HepG2 (cell line): ENCODE data around the gene CDCP1. TPM values are rescaled to one million over a fixed set of nuclear protein-coding genes. Genes with fewer than 3 reads are reported as not detected.

Experiments
- ATAC-seq: fragments of 200-7000 bp; cut with Tn5 transposase; 3 replicates; pipeline ENCODE4 v1.9.1; 2020; ENCODE audit warnings: mild to moderate bottlenecking, moderate library complexity
- BruUV-seq: library from RNA; stranded (reverse); fragments of 400-500 nt; replicated peaks from 2 replicates; lab custom pipeline; 2021; lab: Mats Ljungman, UMichigan
- CTCF ChIA-PET: fragments of 300-600 bp; formaldehyde crosslinking; extraction: SDS; loops from one replicate; lab custom pipeline; 2021; ENCODE audit warnings: low total read pairs, inconsistent platforms, low intra/inter-chr PET ratio; lab: Yijun Ruan, JAX
- POLR2A ChIA-PET: fragments of 350-600 bp; sonication (Branson Sonifier 250); formaldehyde crosslinking; loops from one replicate; lab custom pipeline; 2020; ENCODE audit warnings: antibody characterized with exemption, inconsistent platforms; lab: Yijun Ruan, JAX
- DNase-seq: peaks from one replicate; pipeline ENCODE4 v3.0.0-alpha.2; 2015; ENCODE audit warnings: low spot score
- FAIRE-seq: peaks from 3 replicates; lab custom pipeline; 2011; peaks lifted over from hg19 to GRCh38; lab: Jason Lieb, UNC
- H2AFZ ChIP-seq: one replicate; pipeline ENCODE4 v1.6.1; 2011; ENCODE audit warnings: low read length, inconsistent platforms
- H3K27ac ChIP-seq: fragments of 300-600 bp; 3 replicates; pipeline ENCODE4 v1.8.0; 2011; ENCODE audit warnings: mixed run types, mild to moderate bottlenecking, mixed read lengths, low read length, inconsistent platforms; ENCODE audit not compliant: insufficient read depth; ENCODE audit errors: extremely low read length
- H3K27me3 ChIP-seq, 2 experiments: fragments of 200-600 bp in 1 of 2; 2 replicates in 1 of 2; 3 replicates in 1 of 2; pipeline versions ENCODE4 v1.6.0 to v1.8.0; 2011; ENCODE audit warnings: low read length in 2 of 2, mild to moderate bottlenecking in 2 of 2, moderate library complexity in 2 of 2, inconsistent platforms in 1 of 2; ENCODE audit not compliant: insufficient read depth in 2 of 2, control insufficient read depth in 1 of 2
- H3K36me3 ChIP-seq, 2 experiments: fragments of 200-600 bp in 1 of 2; replicated peaks in 1 of 2; 2 replicates in 1 of 2; 3 replicates in 1 of 2; pipeline versions ENCODE4 v1.5.1 to v1.8.0; 2011; ENCODE audit warnings: low read length in 2 of 2, inconsistent platforms in 1 of 2; ENCODE audit not compliant: insufficient read depth in 2 of 2, control insufficient read depth in 1 of 2
- H3K4me1 ChIP-seq: 2 replicates; pipeline ENCODE4 v1.5.1; 2012; ENCODE audit warnings: low read length, inconsistent platforms; ENCODE audit not compliant: insufficient read depth
- H3K4me2 ChIP-seq: 2 replicates; pipeline ENCODE4 v1.6.0; 2011; ENCODE audit warnings: low read depth, low read length, inconsistent platforms
- H3K4me3 ChIP-seq, 3 experiments: fragments of 200-600 bp in 1 of 3; sonication (generic), shearing (Covaris generic) in 1 of 3; replicated peaks in 1 of 3; 2 replicates each; pipeline ENCODE4 v1.5.1; 2011 to 2016; ENCODE audit warnings: low read length in 3 of 3, inconsistent platforms in 2 of 3, low read depth in 2 of 3, mild to moderate bottlenecking in 2 of 3, control low read depth in 1 of 3, mixed read lengths in 1 of 3; ENCODE audit not compliant: insufficient read depth in 1 of 3
- H3K79me2 ChIP-seq: one replicate; pipeline ENCODE4 v1.6.1; 2011; ENCODE audit warnings: low read length, inconsistent platforms; ENCODE audit not compliant: insufficient read depth
- H3K9ac ChIP-seq: 2 replicates; pipeline ENCODE4 v1.6.0; 2011; ENCODE audit warnings: mild to moderate bottlenecking, low read depth, low read length, inconsistent platforms; ENCODE audit not compliant: insufficient read depth
- H3K9me3 ChIP-seq: 2 replicates; pipeline ENCODE4 v1.5.1; 2012; ENCODE audit warnings: mild to moderate bottlenecking, low read length
- H4K20me1 ChIP-seq: 2 replicates; pipeline ENCODE4 v1.6.0; 2011; ENCODE audit warnings: inconsistent platforms, mild to moderate bottlenecking, low read length, moderate library complexity; ENCODE audit not compliant: insufficient read depth
- CENPT ChIP-seq: sonication (generic); formaldehyde crosslinking; IDR thresholded peaks from 2 replicates; pipeline ENCODE4 v1.8.0; 2022; ENCODE audit warnings: low read depth, mild to moderate bottlenecking, moderate library complexity, missing genetic modification reagents
- ETS1 ChIP-seq: sonication (generic); formaldehyde crosslinking; IDR thresholded peaks from 2 replicates; pipeline ENCODE4 v1.4.0; 2020; ENCODE audit warnings: missing genetic modification reagents
- KDM5B ChIP-seq: sonication (generic); formaldehyde crosslinking; IDR thresholded peaks from 2 replicates; pipeline ENCODE4 v1.4.0; 2020; ENCODE audit warnings: missing genetic modification reagents, mild to moderate bottlenecking, borderline replicate concordance
- SAP130 ChIP-seq: IDR thresholded peaks from 2 replicates; pipeline ENCODE4 v1.6.1; 2016; ENCODE audit warnings: low read depth
- SNAPC5 ChIP-seq: sonication (generic); formaldehyde crosslinking; IDR thresholded peaks from 2 replicates; pipeline ENCODE4 v1.8.1; 2023; ENCODE audit warnings: mild to moderate bottlenecking, missing genetic modification reagents, borderline replicate concordance
- TEAD2 ChIP-seq: sonication (generic); formaldehyde crosslinking; IDR thresholded peaks from 2 replicates; pipeline ENCODE4 v1.9.0; 2021; ENCODE audit warnings: missing genetic modification reagents
- ZFYVE20 ChIP-seq: sonication (generic); formaldehyde crosslinking; IDR thresholded peaks from 2 replicates; pipeline ENCODE4 v1.8.0; 2023; ENCODE audit warnings: low read depth, mild to moderate bottlenecking, moderate library complexity, missing genetic modification reagents, borderline replicate concordance
- ZMYM3 ChIP-seq: sonication (generic); formaldehyde crosslinking; IDR thresholded peaks from 2 replicates; pipeline ENCODE4 v1.5.1; 2020; ENCODE audit warnings: mild to moderate bottlenecking, missing genetic modification reagents
- ZNF138 ChIP-seq: sonication (generic); formaldehyde crosslinking; IDR thresholded peaks from 2 replicates; pipeline ENCODE4 v1.5.0; 2020; ENCODE audit warnings: mild to moderate bottlenecking, low read depth, missing genetic modification reagents
- ZNF337 ChIP-seq: sonication (generic); formaldehyde crosslinking; IDR thresholded peaks from 2 replicates; pipeline ENCODE4 v1.5.1; 2020; ENCODE audit warnings: missing genetic modification reagents, low read depth, mild to moderate bottlenecking, borderline replicate concordance
- ZNF773 ChIP-seq: sonication (generic); formaldehyde crosslinking; IDR thresholded peaks from 2 replicates; pipeline ENCODE4 v1.4.0; 2020; ENCODE audit warnings: missing genetic modification reagents, borderline replicate concordance
- ZNF883 ChIP-seq: sonication (generic); formaldehyde crosslinking; IDR thresholded peaks from 2 replicates; pipeline ENCODE4 v1.5.1; 2020; ENCODE audit warnings: mild to moderate bottlenecking, missing genetic modification reagents; ENCODE audit errors: not compliant biosample characterization
- WGBS: methylation state at CpG from one replicate; pipeline ENCODE4 v1.1.6; 2017; ENCODE audit warnings: low lambda C conversion rate; 5-methylcytosine and 5-hydroxymethylcytosine counted together
- in situ Hi-C: cut with HindIII; loops from 2 replicates; pipeline ENCODE4 v1.10.0; 2017; ENCODE audit warnings: low pct_unique_long_range_greater_than_20kb; ENCODE audit not compliant: extremely low pct_ligation_motif_present
- intact Hi-C: fragments of 100-400 bp; cut with micrococcal nuclease; formaldehyde crosslinking; loops from one replicate; pipeline ENCODE4 v1.10.0; 2022; ENCODE audit not compliant: unreplicated experiment
- polyA plus RNA-seq, 8 experiments: library from polyadenylated mRNA; depleted of rRNA in 3 of 8; stranded (reverse) in 7 of 8; unstranded in 1 of 8; fragments of >200 nt; fragmentation: Illumina TruSeq in 4 of 8; extraction: Trizol in 4 of 8; gene quantifications; 2 replicates each; pipeline versions ENCODE4 v1.2.1 to v1.2.3, GENCODE V29; 2011 to 2016; ENCODE audit warnings: low read depth in 4 of 8, missing spikeins in 1 of 8, mixed read lengths in 1 of 8; ENCODE audit not compliant: insufficient read depth in 1 of 8
- total RNA-seq, 5 experiments: library from RNA; depleted of rRNA; stranded (reverse); fragments of >200 nt; fragmentation: Illumina TruSeq; extraction: Trizol; gene quantifications; 2 replicates each; pipeline ENCODE4 v1.2.3, GENCODE V29; 2016; ENCODE audit warnings: low read depth in 1 of 5
- TF ChIP-seq, protein P1 (sequence below): sonication (generic); formaldehyde crosslinking; IDR thresholded peaks from 2 replicates; pipeline ENCODE4 v1.4.0; 2020; ENCODE audit warnings: missing genetic modification reagents
- TF ChIP-seq, protein P2 (sequence below): sonication (generic); formaldehyde crosslinking; IDR thresholded peaks from 2 replicates; pipeline ENCODE4 v1.5.0; 2020; ENCODE audit warnings: mild to moderate bottlenecking, missing genetic modification reagents
- TF ChIP-seq, protein P3 (sequence below): sonication (generic); formaldehyde crosslinking; IDR thresholded peaks from 2 replicates; pipeline ENCODE4 v1.4.0; 2020; ENCODE audit warnings: missing genetic modification reagents, borderline replicate concordance

Gene CDCP1
- total and polyA plus RNA-seq, 2 of the 13 experiments (the other 11 are each of a cell fraction or from before 2014, with no cell fraction given): 0.11 to 0.18 TPM

DNA sequence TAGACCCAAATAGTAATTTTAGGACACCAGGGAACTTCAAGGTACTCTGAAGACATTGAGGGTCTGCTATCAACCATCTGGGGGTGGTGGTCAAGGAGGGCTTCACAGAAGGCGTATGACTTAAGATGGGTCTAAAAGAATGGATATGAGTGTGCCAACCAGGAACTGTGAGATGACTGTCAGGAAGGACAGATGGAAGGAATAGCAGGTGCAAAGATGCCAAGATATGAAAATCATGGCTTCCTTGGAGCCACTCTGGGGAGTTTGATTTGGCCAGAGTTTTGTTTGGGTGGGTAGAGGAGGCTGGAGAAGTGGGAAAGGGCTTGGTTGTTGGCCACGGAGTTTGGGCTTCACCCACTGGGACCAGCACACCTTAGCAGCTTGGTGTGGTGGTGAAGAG lies 21.2 kb downstream of the CDCP1 start:
- H3K4me2 ChIP-seq: no peak overlapping the region

More for the DNA sequence above, 21.2 kb downstream of the CDCP1 start:
- Histone ChIP-seq H3K4me1 (peaks cover 22% of the 10 kb centered on the region), H3K27ac (no peak overlapping the region), H3K36me3 (no peaks in the 10 kb centered on the region), H3K9ac (no peak overlapping the region), H3K9me3 (no peaks in the 10 kb centered on the region), H3K27me3 (no peaks in the 10 kb centered on the region), H3K79me2 (no peaks in the 10 kb centered on the region), H3K4me3 (no peak overlapping the region), H2AFZ (no peak overlapping the region), H4K20me1 (no peaks in the 10 kb centered on the region)
- no peak for ATAC-seq
- BruUV-seq: no TSS peak
- in situ Hi-C loops: no loop called here
- TF ChIP-seq, protein P1, sequence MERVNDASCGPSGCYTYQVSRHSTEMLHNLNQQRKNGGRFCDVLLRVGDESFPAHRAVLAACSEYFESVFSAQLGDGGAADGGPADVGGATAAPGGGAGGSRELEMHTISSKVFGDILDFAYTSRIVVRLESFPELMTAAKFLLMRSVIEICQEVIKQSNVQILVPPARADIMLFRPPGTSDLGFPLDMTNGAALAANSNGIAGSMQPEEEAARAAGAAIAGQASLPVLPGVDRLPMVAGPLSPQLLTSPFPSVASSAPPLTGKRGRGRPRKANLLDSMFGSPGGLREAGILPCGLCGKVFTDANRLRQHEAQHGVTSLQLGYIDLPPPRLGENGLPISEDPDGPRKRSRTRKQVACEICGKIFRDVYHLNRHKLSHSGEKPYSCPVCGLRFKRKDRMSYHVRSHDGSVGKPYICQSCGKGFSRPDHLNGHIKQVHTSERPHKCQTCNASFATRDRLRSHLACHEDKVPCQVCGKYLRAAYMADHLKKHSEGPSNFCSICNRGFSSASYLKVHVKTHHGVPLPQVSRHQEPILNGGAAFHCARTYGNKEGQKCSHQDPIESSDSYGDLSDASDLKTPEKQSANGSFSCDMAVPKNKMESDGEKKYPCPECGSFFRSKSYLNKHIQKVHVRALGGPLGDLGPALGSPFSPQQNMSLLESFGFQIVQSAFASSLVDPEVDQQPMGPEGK: no peak
- TF ChIP-seq, protein P2, sequence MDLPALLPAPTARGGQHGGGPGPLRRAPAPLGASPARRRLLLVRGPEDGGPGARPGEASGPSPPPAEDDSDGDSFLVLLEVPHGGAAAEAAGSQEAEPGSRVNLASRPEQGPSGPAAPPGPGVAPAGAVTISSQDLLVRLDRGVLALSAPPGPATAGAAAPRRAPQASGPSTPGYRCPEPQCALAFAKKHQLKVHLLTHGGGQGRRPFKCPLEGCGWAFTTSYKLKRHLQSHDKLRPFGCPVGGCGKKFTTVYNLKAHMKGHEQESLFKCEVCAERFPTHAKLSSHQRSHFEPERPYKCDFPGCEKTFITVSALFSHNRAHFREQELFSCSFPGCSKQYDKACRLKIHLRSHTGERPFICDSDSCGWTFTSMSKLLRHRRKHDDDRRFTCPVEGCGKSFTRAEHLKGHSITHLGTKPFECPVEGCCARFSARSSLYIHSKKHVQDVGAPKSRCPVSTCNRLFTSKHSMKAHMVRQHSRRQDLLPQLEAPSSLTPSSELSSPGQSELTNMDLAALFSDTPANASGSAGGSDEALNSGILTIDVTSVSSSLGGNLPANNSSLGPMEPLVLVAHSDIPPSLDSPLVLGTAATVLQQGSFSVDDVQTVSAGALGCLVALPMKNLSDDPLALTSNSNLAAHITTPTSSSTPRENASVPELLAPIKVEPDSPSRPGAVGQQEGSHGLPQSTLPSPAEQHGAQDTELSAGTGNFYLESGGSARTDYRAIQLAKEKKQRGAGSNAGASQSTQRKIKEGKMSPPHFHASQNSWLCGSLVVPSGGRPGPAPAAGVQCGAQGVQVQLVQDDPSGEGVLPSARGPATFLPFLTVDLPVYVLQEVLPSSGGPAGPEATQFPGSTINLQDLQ (CRISPR knock-in tag): no peak
- TF ChIP-seq, protein P3, sequence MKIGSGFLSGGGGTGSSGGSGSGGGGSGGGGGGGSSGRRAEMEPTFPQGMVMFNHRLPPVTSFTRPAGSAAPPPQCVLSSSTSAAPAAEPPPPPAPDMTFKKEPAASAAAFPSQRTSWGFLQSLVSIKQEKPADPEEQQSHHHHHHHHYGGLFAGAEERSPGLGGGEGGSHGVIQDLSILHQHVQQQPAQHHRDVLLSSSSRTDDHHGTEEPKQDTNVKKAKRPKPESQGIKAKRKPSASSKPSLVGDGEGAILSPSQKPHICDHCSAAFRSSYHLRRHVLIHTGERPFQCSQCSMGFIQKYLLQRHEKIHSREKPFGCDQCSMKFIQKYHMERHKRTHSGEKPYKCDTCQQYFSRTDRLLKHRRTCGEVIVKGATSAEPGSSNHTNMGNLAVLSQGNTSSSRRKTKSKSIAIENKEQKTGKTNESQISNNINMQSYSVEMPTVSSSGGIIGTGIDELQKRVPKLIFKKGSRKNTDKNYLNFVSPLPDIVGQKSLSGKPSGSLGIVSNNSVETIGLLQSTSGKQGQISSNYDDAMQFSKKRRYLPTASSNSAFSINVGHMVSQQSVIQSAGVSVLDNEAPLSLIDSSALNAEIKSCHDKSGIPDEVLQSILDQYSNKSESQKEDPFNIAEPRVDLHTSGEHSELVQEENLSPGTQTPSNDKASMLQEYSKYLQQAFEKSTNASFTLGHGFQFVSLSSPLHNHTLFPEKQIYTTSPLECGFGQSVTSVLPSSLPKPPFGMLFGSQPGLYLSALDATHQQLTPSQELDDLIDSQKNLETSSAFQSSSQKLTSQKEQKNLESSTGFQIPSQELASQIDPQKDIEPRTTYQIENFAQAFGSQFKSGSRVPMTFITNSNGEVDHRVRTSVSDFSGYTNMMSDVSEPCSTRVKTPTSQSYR (CRISPR knock-in tag): no peak
- no peak for TF ChIP-seq CENPT (CRISPR knock-in tag)
- no peak for TF ChIP-seq SAP130
- TF ChIP-seq TEAD2 (CRISPR knock-in tag): no peak
- TF ChIP-seq ZNF773 (CRISPR knock-in tag): no peak
- no peak for TF ChIP-seq ZNF883 (CRISPR knock-in tag)
- TF ChIP-seq ZMYM3 (CRISPR knock-in tag): no peak
- no peak for TF ChIP-seq ZFYVE20
- TF ChIP-seq ETS1: no peak
- no peak for TF ChIP-seq ZNF138 (CRISPR knock-in tag)
- no peak for TF ChIP-seq KDM5B
- no peak for TF ChIP-seq ZNF337
- TF ChIP-seq SNAPC5 (CRISPR knock-in tag): no peak
- intact Hi-C loops: no loop called here
- FAIRE-seq: no peak
- POLR2A ChIA-PET: no interaction called here
- 31% methylated on average over 2 of the region's 2 CpGs for WGBS
- CTCF ChIA-PET: no interaction called here
- DNase-seq: no peak
